ENCODE results near the gene MYO1E.

DNA sequence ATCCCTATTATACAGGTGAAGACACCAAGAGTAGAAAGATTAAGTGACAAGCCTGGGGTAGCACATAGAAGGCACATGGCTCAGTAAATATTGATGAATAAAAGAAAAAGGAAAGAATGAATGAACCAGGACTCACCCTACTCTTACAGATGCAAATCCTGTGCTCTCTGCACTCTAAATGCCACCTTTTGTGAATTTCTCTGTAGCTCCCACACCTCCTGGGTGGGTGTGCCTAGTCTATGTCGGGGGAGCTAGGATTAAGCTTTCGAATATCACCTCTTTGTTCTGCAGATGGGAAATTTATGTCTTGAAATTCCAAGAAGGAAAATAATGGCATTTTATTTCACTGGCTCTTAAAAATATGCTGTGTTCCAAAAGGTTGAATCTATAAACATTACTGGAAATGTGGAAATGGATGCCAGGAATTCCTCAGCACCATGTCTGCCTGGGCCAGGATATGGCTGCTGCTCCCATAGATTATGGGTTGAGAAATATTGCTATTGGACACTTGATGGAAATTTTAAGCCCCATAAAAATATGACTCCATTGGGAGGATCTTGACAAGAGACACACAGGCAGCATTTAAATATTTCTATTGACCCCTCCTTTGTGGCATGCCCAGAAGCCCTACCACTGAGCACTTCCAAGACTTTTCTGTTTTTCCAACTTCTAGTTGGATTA, 224.4 kb downstream of the MYO1E start:
- TF ChIP-seq, protein P1, sequence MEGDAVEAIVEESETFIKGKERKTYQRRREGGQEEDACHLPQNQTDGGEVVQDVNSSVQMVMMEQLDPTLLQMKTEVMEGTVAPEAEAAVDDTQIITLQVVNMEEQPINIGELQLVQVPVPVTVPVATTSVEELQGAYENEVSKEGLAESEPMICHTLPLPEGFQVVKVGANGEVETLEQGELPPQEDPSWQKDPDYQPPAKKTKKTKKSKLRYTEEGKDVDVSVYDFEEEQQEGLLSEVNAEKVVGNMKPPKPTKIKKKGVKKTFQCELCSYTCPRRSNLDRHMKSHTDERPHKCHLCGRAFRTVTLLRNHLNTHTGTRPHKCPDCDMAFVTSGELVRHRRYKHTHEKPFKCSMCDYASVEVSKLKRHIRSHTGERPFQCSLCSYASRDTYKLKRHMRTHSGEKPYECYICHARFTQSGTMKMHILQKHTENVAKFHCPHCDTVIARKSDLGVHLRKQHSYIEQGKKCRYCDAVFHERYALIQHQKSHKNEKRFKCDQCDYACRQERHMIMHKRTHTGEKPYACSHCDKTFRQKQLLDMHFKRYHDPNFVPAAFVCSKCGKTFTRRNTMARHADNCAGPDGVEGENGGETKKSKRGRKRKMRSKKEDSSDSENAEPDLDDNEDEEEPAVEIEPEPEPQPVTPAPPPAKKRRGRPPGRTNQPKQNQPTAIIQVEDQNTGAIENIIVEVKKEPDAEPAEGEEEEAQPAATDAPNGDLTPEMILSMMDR (IDR thresholded peaks at IDR 0.05; ENCODE audit: poor library complexity, severe bottlenecking): no peak
- TF ChIP-seq POLR2AphosphoS5 (IDR thresholded peaks at IDR 0.05): no peak
